ENCODE results near the gene PARL. TPM values are rescaled to one million over a fixed set of nuclear protein-coding genes. Genes with fewer than 3 reads are reported as not detected.

PARL gene
- total RNA-seq, 1 experiment from 2014 or later = 69.7 TPM

DNA sequence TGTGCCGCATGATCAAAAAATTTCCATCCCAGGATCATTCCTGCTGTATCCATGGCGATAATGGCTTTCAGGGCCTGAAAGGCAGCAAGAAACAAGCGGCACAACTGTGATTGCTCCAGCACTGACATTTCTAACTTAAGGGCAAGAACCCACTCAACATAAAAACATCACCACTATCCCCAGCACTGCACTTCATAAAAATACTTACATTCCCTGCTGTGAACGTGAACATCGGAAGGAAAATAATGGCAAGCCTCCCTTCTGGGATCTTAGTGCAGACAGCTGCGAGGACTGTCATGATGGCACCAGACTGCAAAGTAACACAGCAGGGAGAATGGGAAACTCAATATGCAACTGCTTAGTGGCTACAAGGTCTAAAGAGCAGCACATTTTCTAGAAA lies 51.2 kb downstream of the PARL start:
- Histone ChIP-seq H3K4me3 (replicated peaks in 1 of 2; ENCODE audit: low read depth in 1 of 2, low read length in 2 of 2) (no peak overlapping the region), H4K20me1 (ENCODE audit: insufficient read depth) (no peaks in the 10 kb centered on the region), H3K36me3 (ENCODE audit: control insufficient read depth in 1 of 2, insufficient read depth in 2 of 2, low read length in 2 of 2) (peaks cover 18 to 21% of the 10 kb centered on the region in 2 experiments; a peak in 3 of 4 replicates), H3K9me2 (ENCODE audit: insufficient read depth) (no peaks in the 10 kb centered on the region), H3K27ac (ENCODE audit: low read depth, low read length) (no peak overlapping the region), H3K79me2 (ENCODE audit: insufficient read depth, low read length) (no peaks in the 10 kb centered on the region), H3K4me1 (ENCODE audit: control insufficient read depth in 1 of 2, insufficient read depth in 2 of 2, low read length in 2 of 2) (no peaks in the 10 kb centered on the region), H3K9ac (ENCODE audit: low read length) (no peak overlapping the region), H3K4me2 (ENCODE audit: low read length) (no peak overlapping the region), H2AFZ (ENCODE audit: low read depth, low read length, poor library complexity, severe bottlenecking) (no peak overlapping the region), H3K9me3 (ENCODE audit: control insufficient read depth in 1 of 2, insufficient read depth in 1 of 2, low read depth in 1 of 2, low read length in 2 of 2) (no peaks in the 10 kb centered on the region), H3K27me3 (ENCODE audit: insufficient read depth, low read length) (no peaks in the 10 kb centered on the region)
- intact Hi-C loops (cut with micrococcal nuclease) = no loop called here
- POLR2A ChIA-PET = no interaction called here
- DNase-seq (ENCODE audit: low read depth, low spot score) (no peak), ATAC-seq (no peak)
- RAD21 ChIA-PET (ENCODE audit: low non-redundant PET in 1 of 2, low total read pairs in 2 of 2, uncharacterized antibody in 2 of 2, unreplicated experiment in 2 of 2) = no interaction called here
- CTCF ChIA-PET = no interaction called here
- no TSS peak for BruUV-seq (replicated peaks)
- TF ChIP-seq EZH2 (IDR thresholded peaks at IDR 0.05) = no peak
- TF ChIP-seq EGR1 (IDR thresholded peaks at IDR 0.05; ENCODE audit: low read depth) = no peak
- no peak for TF ChIP-seq POLR2AphosphoS5 (IDR thresholded peaks at IDR 0.05; ENCODE audit: low read depth, low read length)
- no peak for TF ChIP-seq RAD21 (IDR thresholded peaks at IDR 0.05; ENCODE audit: low read depth)
- TF ChIP-seq, protein P1, sequence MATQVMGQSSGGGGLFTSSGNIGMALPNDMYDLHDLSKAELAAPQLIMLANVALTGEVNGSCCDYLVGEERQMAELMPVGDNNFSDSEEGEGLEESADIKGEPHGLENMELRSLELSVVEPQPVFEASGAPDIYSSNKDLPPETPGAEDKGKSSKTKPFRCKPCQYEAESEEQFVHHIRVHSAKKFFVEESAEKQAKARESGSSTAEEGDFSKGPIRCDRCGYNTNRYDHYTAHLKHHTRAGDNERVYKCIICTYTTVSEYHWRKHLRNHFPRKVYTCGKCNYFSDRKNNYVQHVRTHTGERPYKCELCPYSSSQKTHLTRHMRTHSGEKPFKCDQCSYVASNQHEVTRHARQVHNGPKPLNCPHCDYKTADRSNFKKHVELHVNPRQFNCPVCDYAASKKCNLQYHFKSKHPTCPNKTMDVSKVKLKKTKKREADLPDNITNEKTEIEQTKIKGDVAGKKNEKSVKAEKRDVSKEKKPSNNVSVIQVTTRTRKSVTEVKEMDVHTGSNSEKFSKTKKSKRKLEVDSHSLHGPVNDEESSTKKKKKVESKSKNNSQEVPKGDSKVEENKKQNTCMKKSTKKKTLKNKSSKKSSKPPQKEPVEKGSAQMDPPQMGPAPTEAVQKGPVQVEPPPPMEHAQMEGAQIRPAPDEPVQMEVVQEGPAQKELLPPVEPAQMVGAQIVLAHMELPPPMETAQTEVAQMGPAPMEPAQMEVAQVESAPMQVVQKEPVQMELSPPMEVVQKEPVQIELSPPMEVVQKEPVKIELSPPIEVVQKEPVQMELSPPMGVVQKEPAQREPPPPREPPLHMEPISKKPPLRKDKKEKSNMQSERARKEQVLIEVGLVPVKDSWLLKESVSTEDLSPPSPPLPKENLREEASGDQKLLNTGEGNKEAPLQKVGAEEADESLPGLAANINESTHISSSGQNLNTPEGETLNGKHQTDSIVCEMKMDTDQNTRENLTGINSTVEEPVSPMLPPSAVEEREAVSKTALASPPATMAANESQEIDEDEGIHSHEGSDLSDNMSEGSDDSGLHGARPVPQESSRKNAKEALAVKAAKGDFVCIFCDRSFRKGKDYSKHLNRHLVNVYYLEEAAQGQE (IDR thresholded peaks at IDR 0.05; ENCODE audit: low read depth) = no peak

DNA sequence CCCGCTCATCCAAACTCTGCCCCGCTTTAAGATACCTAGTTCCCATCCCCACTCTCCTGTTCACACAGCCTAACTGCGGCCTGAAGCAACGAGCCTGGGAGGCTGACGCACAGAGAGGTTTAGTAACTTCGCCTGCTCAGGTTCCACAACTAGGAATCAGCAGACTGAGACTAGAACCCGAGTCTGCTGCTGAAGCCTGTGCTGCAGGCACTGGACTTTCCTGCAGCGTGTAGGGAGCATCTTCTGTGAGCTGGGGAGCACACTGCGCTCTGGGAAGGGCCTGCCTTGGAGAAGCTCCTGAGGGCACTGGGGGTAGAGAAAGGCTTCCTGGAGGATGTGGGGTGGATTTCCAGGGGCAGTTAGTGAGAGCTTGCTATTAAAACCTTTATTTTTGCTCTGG lies 54.5 kb downstream of the PARL start:
- H3K27me3 ChIP-seq (ENCODE audit: insufficient read depth, low read length) = no peaks in the 10 kb centered on the region
- no peak overlapping the region for H3K27ac ChIP-seq (ENCODE audit: low read depth, low read length)
- ChIA-PET CTCF (no interaction called here), RAD21 (ENCODE audit: low non-redundant PET in 1 of 2, low total read pairs in 2 of 2, uncharacterized antibody in 2 of 2, unreplicated experiment in 2 of 2) (no interaction called here), POLR2A (no interaction called here)
- no peak for ATAC-seq
- no peak overlapping the region for H3K4me3 ChIP-seq (replicated peaks in 1 of 2; ENCODE audit: low read depth in 1 of 2, low read length in 2 of 2)
- H4K20me1 ChIP-seq (ENCODE audit: insufficient read depth) = no peaks in the 10 kb centered on the region
- BruUV-seq (replicated peaks) = no TSS peak
- H3K4me2 ChIP-seq (ENCODE audit: low read length) = no peak overlapping the region
- H3K79me2 ChIP-seq (ENCODE audit: insufficient read depth, low read length) = no peaks in the 10 kb centered on the region
- no peak for DNase-seq (ENCODE audit: low read depth, low spot score)
- H3K9me2 ChIP-seq (ENCODE audit: insufficient read depth) = no peaks in the 10 kb centered on the region
- peaks cover 14 to 19% of the 10 kb centered on the region in 2 experiments; a peak in 3 of 4 replicates for H3K36me3 ChIP-seq (ENCODE audit: control insufficient read depth in 1 of 2, insufficient read depth in 2 of 2, low read length in 2 of 2)
- H3K9ac ChIP-seq (ENCODE audit: low read length) = no peak overlapping the region
- intact Hi-C loops (cut with micrococcal nuclease) = no loop called here
- peaks cover 0 to 6% of the 10 kb centered on the region in 2 experiments; a peak in 2 of 4 replicates for H3K4me1 ChIP-seq (ENCODE audit: control insufficient read depth in 1 of 2, insufficient read depth in 2 of 2, low read length in 2 of 2)
- H3K9me3 ChIP-seq (ENCODE audit: control insufficient read depth in 1 of 2, insufficient read depth in 1 of 2, low read depth in 1 of 2, low read length in 2 of 2) = no peaks in the 10 kb centered on the region
- no peak overlapping the region for H2AFZ ChIP-seq (ENCODE audit: low read depth, low read length, poor library complexity, severe bottlenecking)
- no peak for TF ChIP-seq EZH2 (IDR thresholded peaks at IDR 0.05)
- TF ChIP-seq, protein P1 (IDR thresholded peaks at IDR 0.05; ENCODE audit: low read depth) = no peak
- no peak for TF ChIP-seq CBX3 (IDR thresholded peaks at IDR 0.05; ENCODE audit: low read depth)
- no peak for TF ChIP-seq SIN3A (IDR thresholded peaks at IDR 0.05; ENCODE audit: low read depth)
- TF ChIP-seq SRF (IDR thresholded peaks at IDR 0.05; ENCODE audit: low read depth) = no peak
- TF ChIP-seq, protein P2, sequence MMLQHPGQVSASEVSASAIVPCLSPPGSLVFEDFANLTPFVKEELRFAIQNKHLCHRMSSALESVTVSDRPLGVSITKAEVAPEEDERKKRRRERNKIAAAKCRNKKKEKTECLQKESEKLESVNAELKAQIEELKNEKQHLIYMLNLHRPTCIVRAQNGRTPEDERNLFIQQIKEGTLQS (IDR thresholded peaks at IDR 0.05) = no peak
- TF ChIP-seq, protein P3, sequence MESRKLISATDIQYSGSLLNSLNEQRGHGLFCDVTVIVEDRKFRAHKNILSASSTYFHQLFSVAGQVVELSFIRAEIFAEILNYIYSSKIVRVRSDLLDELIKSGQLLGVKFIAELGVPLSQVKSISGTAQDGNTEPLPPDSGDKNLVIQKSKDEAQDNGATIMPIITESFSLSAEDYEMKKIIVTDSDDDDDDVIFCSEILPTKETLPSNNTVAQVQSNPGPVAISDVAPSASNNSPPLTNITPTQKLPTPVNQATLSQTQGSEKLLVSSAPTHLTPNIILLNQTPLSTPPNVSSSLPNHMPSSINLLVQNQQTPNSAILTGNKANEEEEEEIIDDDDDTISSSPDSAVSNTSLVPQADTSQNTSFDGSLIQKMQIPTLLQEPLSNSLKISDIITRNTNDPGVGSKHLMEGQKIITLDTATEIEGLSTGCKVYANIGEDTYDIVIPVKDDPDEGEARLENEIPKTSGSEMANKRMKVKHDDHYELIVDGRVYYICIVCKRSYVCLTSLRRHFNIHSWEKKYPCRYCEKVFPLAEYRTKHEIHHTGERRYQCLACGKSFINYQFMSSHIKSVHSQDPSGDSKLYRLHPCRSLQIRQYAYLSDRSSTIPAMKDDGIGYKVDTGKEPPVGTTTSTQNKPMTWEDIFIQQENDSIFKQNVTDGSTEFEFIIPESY (IDR thresholded peaks at IDR 0.05; ENCODE audit: extremely low read depth, insufficient replicate concordance, low read length) = no peak
- no peak for TF ChIP-seq FOSL1 (IDR thresholded peaks at IDR 0.05; ENCODE audit: low read depth)
- no peak for TF ChIP-seq SP1 (IDR thresholded peaks at IDR 0.05; ENCODE audit: low read depth)

Measured in HCT116 (cell line).